C4-2B (cell line): ENCODE data around the gene RFTN1.

Experiments
- H3K27ac ChIP-seq: fragments of 450-650 bp; 2 replicates; pipeline ENCODE4 v1.5.1; 2017
- ZFX ChIP-seq: fragments of 450-650 bp; IDR thresholded peaks from 2 replicates; pipeline ENCODE4 v1.6.1; 2017
- TF ChIP-seq, protein P1 (sequence below): fragments of 450-650 bp; conservative IDR thresholded peaks from 2 replicates; pipeline ENCODE4 v1.5.1; 2017; ENCODE audit warnings: mild to moderate bottlenecking

Gene RFTN1

DNA sequence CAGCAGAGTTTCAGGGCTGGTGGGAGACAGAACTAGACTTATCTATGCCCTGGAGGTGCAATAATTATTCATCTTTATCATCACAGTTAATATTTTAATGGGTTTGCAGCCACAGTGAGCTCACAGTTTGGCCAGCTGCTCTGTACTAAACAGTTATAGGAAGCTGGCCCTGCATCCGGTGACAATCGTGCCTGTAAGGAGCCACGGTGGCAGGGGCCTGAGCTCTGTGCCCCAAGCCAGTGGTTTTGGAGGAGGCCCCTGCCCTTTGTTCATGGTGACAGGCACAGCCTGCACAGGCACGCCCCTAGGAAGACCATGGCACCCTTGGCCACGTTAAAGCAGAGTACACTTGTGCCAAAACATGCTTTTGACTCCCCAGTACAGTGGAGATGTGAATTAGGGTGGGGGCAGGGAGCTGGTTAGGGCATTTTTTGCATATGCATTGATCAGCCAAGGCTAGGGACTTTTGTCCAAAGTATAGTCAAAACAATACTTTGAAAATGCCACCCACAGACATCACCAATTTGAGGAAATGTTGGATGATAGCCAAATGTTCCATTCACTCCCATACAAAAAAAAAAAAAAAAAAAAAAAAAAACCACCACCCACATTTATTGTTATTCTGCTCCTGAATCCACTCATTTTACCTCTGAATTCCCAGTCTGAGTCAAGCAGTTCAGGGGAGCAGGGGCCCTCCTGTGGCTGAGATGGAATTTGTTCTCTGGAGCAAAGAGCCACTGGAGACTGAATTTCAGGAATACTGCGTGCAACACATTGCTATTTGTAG, 3.4 kb upstream of the RFTN1 start:
- TF ChIP-seq, protein P1, sequence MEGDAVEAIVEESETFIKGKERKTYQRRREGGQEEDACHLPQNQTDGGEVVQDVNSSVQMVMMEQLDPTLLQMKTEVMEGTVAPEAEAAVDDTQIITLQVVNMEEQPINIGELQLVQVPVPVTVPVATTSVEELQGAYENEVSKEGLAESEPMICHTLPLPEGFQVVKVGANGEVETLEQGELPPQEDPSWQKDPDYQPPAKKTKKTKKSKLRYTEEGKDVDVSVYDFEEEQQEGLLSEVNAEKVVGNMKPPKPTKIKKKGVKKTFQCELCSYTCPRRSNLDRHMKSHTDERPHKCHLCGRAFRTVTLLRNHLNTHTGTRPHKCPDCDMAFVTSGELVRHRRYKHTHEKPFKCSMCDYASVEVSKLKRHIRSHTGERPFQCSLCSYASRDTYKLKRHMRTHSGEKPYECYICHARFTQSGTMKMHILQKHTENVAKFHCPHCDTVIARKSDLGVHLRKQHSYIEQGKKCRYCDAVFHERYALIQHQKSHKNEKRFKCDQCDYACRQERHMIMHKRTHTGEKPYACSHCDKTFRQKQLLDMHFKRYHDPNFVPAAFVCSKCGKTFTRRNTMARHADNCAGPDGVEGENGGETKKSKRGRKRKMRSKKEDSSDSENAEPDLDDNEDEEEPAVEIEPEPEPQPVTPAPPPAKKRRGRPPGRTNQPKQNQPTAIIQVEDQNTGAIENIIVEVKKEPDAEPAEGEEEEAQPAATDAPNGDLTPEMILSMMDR = peak; percentile 25
- no peak for TF ChIP-seq ZFX

GRCh38 chr3:16515885-16516420, 2.5 kb upstream of the RFTN1 start:
- no peak overlapping the region for H3K27ac ChIP-seq
- TF ChIP-seq ZFX = no peak
- TF ChIP-seq, protein P1 = no peak

More for the DNA sequence above, 3.4 kb upstream of the RFTN1 start:
- no peak overlapping the region for H3K27ac ChIP-seq

DNA sequence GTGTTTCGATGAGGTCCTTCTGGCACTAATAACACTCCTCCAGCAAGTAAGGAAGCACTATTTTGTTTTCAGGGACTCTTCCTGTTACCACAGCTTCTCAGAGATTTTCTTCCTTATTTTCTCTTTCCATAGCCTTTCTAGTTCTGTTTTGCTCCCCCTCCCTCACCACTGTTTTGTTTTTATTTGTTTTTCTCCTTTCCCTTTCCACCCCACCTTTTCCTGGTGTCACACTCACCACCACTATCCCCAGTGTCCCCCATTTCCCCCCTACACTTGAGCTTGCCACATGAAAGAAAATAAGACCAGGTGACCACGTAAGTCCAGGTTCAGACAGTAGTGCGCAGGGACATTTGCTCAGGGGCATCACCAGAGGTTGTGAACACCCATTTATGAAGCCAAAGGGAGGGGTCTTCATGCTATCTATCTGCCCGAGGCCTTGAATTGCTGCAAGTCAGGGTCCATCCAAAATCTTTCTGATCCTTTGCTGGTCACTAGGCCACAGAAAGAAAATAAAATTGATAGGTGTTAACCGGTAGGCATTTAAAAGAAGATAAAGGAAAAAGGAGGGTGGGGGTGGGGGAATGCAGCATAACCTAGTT, 1.4 kb upstream of the RFTN1 start:
- TF ChIP-seq, protein P1 = no peak
- TF ChIP-seq ZFX = no peak
- H3K27ac ChIP-seq = no peak overlapping the region

DNA sequence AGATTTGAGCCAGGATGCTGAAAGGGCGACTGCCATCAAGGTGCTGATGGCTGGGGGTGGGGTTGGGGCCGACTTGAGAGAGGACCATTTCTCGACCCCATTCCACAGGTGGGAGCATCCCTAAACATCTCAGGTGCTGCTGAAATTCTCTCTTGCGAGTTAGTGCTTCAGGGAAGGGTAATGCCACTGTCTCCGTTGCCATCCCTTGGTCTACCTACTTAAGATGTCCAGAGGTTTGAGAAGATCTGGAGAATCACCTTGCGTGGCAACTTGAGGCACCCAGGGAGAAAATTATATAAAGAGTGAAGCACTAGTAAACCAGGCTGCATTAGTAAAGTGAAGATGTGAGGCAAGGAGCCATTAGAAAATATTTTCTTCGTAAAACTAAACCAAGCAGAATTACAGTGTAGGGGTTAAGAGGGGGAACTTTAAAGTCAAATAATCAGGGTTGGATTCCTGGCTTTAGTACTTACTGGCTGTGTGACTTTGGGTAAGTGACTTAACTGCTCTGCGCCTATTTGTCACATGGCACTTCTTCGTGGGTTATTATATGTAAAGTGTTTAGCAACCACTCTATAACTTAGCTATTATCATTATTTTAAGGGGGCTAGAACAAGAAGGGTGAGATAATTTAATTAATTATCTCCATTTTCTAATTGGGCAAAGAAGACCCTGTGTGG, 662 bp upstream of the RFTN1 start:
- TF ChIP-seq ZFX = no peak
- TF ChIP-seq, protein P1 = no peak
- no peak overlapping the region for H3K27ac ChIP-seq

DNA sequence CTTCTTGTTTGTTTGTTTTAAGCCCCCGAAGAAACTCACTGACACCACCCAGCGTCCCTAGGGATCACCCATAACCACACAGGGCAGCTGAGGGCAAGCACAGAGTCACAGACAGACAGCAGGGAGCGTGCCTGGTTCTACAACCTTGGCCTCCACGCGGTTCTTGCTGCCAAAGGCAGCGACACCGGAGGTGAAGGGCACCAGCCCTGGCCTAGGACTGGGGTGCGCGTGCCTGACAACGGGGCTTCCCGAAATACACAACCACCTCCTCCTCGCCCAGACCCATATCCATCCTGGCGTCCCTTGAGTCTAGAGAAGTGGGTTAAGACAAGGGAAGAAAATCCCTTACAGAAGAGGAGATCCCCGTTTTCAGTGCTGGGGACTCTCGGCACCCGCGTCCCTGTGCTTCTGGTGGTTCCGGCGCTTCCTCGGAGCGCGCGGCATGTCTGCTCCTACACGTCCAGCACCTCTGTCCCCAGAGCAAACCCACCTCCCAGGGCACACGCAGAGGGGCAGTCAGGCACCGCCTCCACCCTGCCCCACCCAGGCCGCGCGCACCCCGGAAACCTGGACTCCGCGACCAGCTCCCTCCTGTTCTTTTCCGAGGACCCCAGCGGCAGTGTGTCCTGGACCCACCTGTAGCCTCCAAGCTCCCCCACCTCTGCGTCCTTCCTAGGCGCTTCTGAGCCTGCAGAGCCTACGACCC, 911 bp downstream of the RFTN1 start:
- TF ChIP-seq ZFX = no peak
- TF ChIP-seq, protein P1 = no peak
- H3K27ac ChIP-seq = no peak overlapping the region

DNA sequence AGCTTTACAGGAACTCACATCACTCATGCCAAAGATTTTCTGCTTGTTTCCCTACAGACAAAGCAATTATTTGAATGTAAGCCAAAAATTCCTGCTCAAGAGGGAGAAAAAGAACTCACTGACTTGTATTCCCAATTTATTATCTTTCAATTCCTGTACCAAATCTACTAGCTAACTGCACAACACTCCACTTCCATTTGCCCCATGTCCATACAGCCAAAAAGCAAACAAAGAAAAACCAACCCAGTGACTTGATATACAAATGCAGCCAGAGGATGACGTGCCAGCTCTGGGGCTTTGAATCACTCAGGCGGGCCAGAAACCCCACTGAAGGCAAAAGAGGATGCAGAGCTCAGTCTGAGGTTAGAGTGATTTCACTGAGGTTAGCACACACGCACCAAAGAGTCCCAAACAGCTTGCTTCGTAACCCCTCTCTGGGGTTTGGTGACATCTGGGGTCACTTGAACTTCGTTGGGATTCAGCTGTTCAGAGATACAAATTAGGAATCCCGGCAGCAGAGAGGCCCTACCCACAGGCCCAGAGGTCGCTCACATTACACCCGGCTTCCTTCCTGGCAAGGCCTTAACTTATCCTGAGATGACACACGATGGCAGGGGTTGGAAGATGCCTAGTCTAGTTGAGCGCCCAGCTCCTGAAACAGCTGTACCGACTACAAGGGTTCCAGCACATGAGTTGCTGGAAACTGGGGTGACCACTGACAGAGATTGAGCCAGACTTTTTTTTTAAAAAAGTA, 1.6 kb downstream of the RFTN1 start:
- no peak overlapping the region for H3K27ac ChIP-seq
- TF ChIP-seq, protein P1 = no peak
- TF ChIP-seq ZFX = no peak
